Measurements from ENCODE around the gene ABCA9. TPM values are rescaled to one million over a fixed set of nuclear protein-coding genes. Genes with fewer than 3 reads are reported as not detected.

The ABCA9 gene
- total and polyA plus RNA-seq, 2 of the 13 experiments (the other 11 are each of a cell fraction or from before 2014, with no cell fraction given) = 0.04 TPM; not detected in 1

GRCh38 chr17:69048634-69049033 is 12.1 kb downstream of the ABCA9 start:
- DNase-seq (ENCODE audit: low spot score) (no peak), FAIRE-seq (no peak), ATAC-seq (no peak)
- no peak overlapping the region; the same call in 1 of the 2 replicates for H3K9ac ChIP-seq (ENCODE audit: insufficient read depth, low read depth, low read length)
- TF ChIP-seq BRCA1 (CRISPR knock-in tag; IDR thresholded peaks at IDR 0.05) (0 out of 2 replicates have a peak, but pooled peaks have one; percentile 21), ZNF672 (CRISPR knock-in tag; IDR thresholded peaks at IDR 0.05) (no peak)
- no peak overlapping the region for H3K4me2 ChIP-seq (ENCODE audit: low read depth, low read length)
- no TSS peak for BruUV-seq (replicated peaks)
- ChIA-PET POLR2A (no interaction called here), CTCF (ENCODE audit: low intra/inter-chr PET ratio, low total read pairs) (no interaction called here)
- intact Hi-C loops (cut with micrococcal nuclease; ENCODE audit: unreplicated experiment) = no loop called here
- no peak overlapping the region for H3K4me3 ChIP-seq (replicated peaks in 1 of 3; ENCODE audit: insufficient read depth in 1 of 3, low read depth in 2 of 3, low read length in 3 of 3)
- no peak overlapping the region for H2AFZ ChIP-seq (ENCODE audit: low read length)
- H3K4me1 ChIP-seq (ENCODE audit: insufficient read depth, low read length) = peaks cover 81% of the 10 kb centered on the region
- H3K27me3 ChIP-seq (ENCODE audit: control insufficient read depth in 1 of 2, insufficient read depth in 2 of 2, low read length in 2 of 2) = no peaks in the 10 kb centered on the region; a peak in 1 of 5 replicates
- H3K36me3 ChIP-seq (replicated peaks in 1 of 2; ENCODE audit: control insufficient read depth in 1 of 2, insufficient read depth in 2 of 2, low read length in 2 of 2) = no peaks in the 10 kb centered on the region
- H3K9me3 ChIP-seq (ENCODE audit: low read length) = no peaks in the 10 kb centered on the region
- H3K27ac ChIP-seq (ENCODE audit: extremely low read length, insufficient read depth, low read length) = peak overlapping the region; percentile 93
- in situ Hi-C loops (cut with HindIII; ENCODE audit: extremely low pct_ligation_motif_present, low pct_unique_long_range_greater_than_20kb) = no loop called here
- WGBS (ENCODE audit: low lambda C conversion rate) = 95% methylated on average over 2 of the region's 2 CpGs
- H3K79me2 ChIP-seq (ENCODE audit: insufficient read depth, low read length) = no peaks in the 10 kb centered on the region
- H4K20me1 ChIP-seq (ENCODE audit: insufficient read depth, low read length) = no peaks in the 10 kb centered on the region

- POLR2A ChIA-PET = interaction anchor here (0.9 to 1.4 kb wide), 10 partner anchors 11 to 273 kb away, joined by 3 to 12 read pairs (median 4); no protein-coding TSS in a partner anchor
- ATAC-seq = peak; percentile 98
- Histone ChIP-seq H3K79me2 (ENCODE audit: insufficient read depth, low read length) (no peaks in the 10 kb centered on the region), H3K27me3 (ENCODE audit: control insufficient read depth in 1 of 2, insufficient read depth in 2 of 2, low read length in 2 of 2) (no peaks in the 10 kb centered on the region; a peak in 1 of 5 replicates), H3K9ac (ENCODE audit: insufficient read depth, low read depth, low read length) (peak overlapping the region; percentile 55), H4K20me1 (ENCODE audit: insufficient read depth, low read length) (no peaks in the 10 kb centered on the region), H3K36me3 (replicated peaks in 1 of 2; ENCODE audit: control insufficient read depth in 1 of 2, insufficient read depth in 2 of 2, low read length in 2 of 2) (no peaks in the 10 kb centered on the region), H3K27ac (ENCODE audit: extremely low read length, insufficient read depth, low read length) (peak overlapping the region; percentile 93), H3K4me1 (ENCODE audit: insufficient read depth, low read length) (peaks cover 73% of the 10 kb centered on the region), H3K4me3 (replicated peaks in 1 of 3; ENCODE audit: insufficient read depth in 1 of 3, low read depth in 2 of 3, low read length in 3 of 3) (peak overlapping the region in 1 of 3 experiments; percentile 23; a peak in 1 of 6 replicates), H2AFZ (ENCODE audit: low read length) (no peak overlapping the region), H3K4me2 (ENCODE audit: low read depth, low read length) (peak overlapping the region; percentile 67), H3K9me3 (ENCODE audit: low read length) (no peaks in the 10 kb centered on the region)
- intact Hi-C loops (cut with micrococcal nuclease; ENCODE audit: unreplicated experiment) = loop anchor here (1.0 kb wide), 1 partner anchor 273 kb away; no protein-coding TSS in a partner anchor
- peak; percentile 100 for DNase-seq (ENCODE audit: low spot score)
- CTCF ChIA-PET (ENCODE audit: low intra/inter-chr PET ratio, low total read pairs) = no interaction called here
- 11% methylated on average over 3 of the region's 3 CpGs for WGBS (ENCODE audit: low lambda C conversion rate)
- BruUV-seq (replicated peaks) = TSS peak; percentile 74
- peak; percentile 91 for FAIRE-seq
- in situ Hi-C loops (cut with HindIII; ENCODE audit: extremely low pct_ligation_motif_present, low pct_unique_long_range_greater_than_20kb) = no loop called here
- TF ChIP-seq SRY (CRISPR knock-in tag; IDR thresholded peaks at IDR 0.05) (no peak; the same call in 1 of the 2 replicates), ZSCAN30 (CRISPR knock-in tag; IDR thresholded peaks at IDR 0.05) (0 out of 2 replicates have a peak, but pooled peaks have one; percentile 56), KMT2B (CRISPR knock-in tag; IDR thresholded peaks at IDR 0.05) (peak; percentile 58; the same call in 1 of the 2 replicates), HNRNPH1 (optimal IDR thresholded peaks at IDR 0.05; ENCODE audit: low read depth, low read length) (no peak), ELK4 (CRISPR knock-in tag; IDR thresholded peaks at IDR 0.05; ENCODE audit: borderline replicate concordance) (no peak), ZNF570 (CRISPR knock-in tag; IDR thresholded peaks at IDR 0.05; ENCODE audit: borderline replicate concordance) (no peak), AGO1 (IDR thresholded peaks at IDR 0.05; ENCODE audit: low read depth, low read length, poor library complexity, severe bottlenecking) (no peak), SMAD9 (CRISPR knock-in tag; IDR thresholded peaks at IDR 0.05) (no peak), TAF15 (IDR thresholded peaks at IDR 0.05; ENCODE audit: low read depth, low read length, poor library complexity, severe bottlenecking) (no peak), GATAD2A (CRISPR knock-in tag; IDR thresholded peaks at IDR 0.05) (peak; percentile 99)
These were observed 13.1 kb downstream of the ABCA9 start for GRCh38 chr17:69047368-69048263.
